B cell (primary cell): ENCODE data around the gene NLRC5. TPM values are rescaled to one million over a fixed set of nuclear protein-coding genes. Genes with fewer than 3 reads are reported as not detected.

Experiments used
- ATAC-seq: fragments of 200-7000 bp; cut with Tn5 transposase; one replicate; pipeline ENCODE4 v1.10.0; 2021; ENCODE audit warnings: low read depth, mild to moderate bottlenecking, moderate number of reproducible peaks, moderate library complexity
- CTCF ChIA-PET: fragments of 350-600 bp; sonication (Branson Sonifier 250); formaldehyde crosslinking; loops from one replicate; lab custom pipeline; 2021; ENCODE audit warnings: antibody characterized with exemption, inconsistent platforms; lab: Charles Lee
- POLR2A ChIA-PET: fragments of 350-600 bp; sonication (Branson Sonifier 250); formaldehyde crosslinking; loops from one replicate; lab custom pipeline; 2021; ENCODE audit warnings: antibody characterized with exemption; lab: Charles Lee
- DNase-seq: peaks from one replicate; pipeline ENCODE4 v3.0.0; 2013
- H2AFZ ChIP-seq: 2 replicates; pipeline ENCODE4 v1.6.1; 2012; ENCODE audit warnings: mild to moderate bottlenecking, low read depth, low read length; ENCODE audit not compliant: insufficient read depth, poor library complexity, severe bottlenecking
- H3K27ac ChIP-seq, 2 donors: 1 replicate in 1 of 2; 2 replicates in 1 of 2; pipeline ENCODE4 v1.5.1; 2012 to 2013; ENCODE audit warnings: low read length in 2 of 2, mild to moderate bottlenecking in 2 of 2, moderate library complexity in 1 of 2
- H3K27me3 ChIP-seq, 4 experiments: fragments of 200-600 bp in 1 of 4; sonication (generic) in 1 of 4; replicated peaks in 1 of 4; 1 replicate in 2 of 4; 2 replicates in 2 of 4; pipeline versions ENCODE4 v1.6.1 to v1.7.0; 2013 to 2016; ENCODE audit warnings: low read length in 3 of 4, mild to moderate bottlenecking in 2 of 4, mixed read lengths in 1 of 4, moderate library complexity in 1 of 4; ENCODE audit not compliant: insufficient read depth in 4 of 4, control insufficient read depth in 3 of 4; ENCODE audit errors: control extremely low read depth in 1 of 4
- H3K36me3 ChIP-seq, 2 experiments: replicated peaks in 1 of 2; 1 replicate in 1 of 2; 2 replicates in 1 of 2; pipeline versions ENCODE4 v1.6.1 to v1.7.1; 2013; ENCODE audit warnings: low read length in 1 of 2; ENCODE audit not compliant: insufficient read depth in 2 of 2, control insufficient read depth in 1 of 2; ENCODE audit errors: control extremely low read depth in 1 of 2, extremely low read depth in 1 of 2
- H3K4me1 ChIP-seq, 2 donors: fragments of 200-600 bp in 1 of 2; sonication (generic) in 1 of 2; 1 replicate in 1 of 2; 2 replicates in 1 of 2; pipeline versions ENCODE4 v1.5.1 to v1.6.1; 2013 to 2017; ENCODE audit warnings: low read length in 2 of 2; ENCODE audit not compliant: control insufficient read depth in 2 of 2, insufficient read depth in 2 of 2
- H3K4me2 ChIP-seq: replicated peaks from 2 replicates; pipeline ENCODE3; 2012; ENCODE audit warnings: mild to moderate bottlenecking, low read depth, low read length; ENCODE audit not compliant: poor library complexity, severe bottlenecking
- H3K4me3 ChIP-seq, 5 experiments: fragments of 200-600 bp in 1 of 5; sonication (generic) in 1 of 5; 1 replicate in 3 of 5; 2 replicates in 2 of 5; pipeline versions ENCODE4 v1.5.1 to v1.7.0; 2011 to 2016; ENCODE audit warnings: low read length in 4 of 5, mild to moderate bottlenecking in 4 of 5, low read depth in 2 of 5, control low read depth in 1 of 5, moderate library complexity in 1 of 5; ENCODE audit not compliant: insufficient read depth in 1 of 5; ENCODE audit errors: control extremely low read depth in 1 of 5, extremely low read depth in 1 of 5
- H3K79me2 ChIP-seq: fragments of 200-600 bp; sonication (generic); one replicate; pipeline ENCODE4 v1.6.0; 2016; ENCODE audit warnings: low read length; ENCODE audit not compliant: control insufficient read depth, insufficient read depth
- H3K9ac ChIP-seq: fragments of 200-600 bp; sonication (generic); 2 replicates; pipeline ENCODE4 v1.6.1; 2017; ENCODE audit warnings: mild to moderate bottlenecking, low read length, moderate library complexity
- H3K9me3 ChIP-seq, 3 donors: one replicate each; pipeline versions ENCODE4 v1.6.1 to v1.7.1; 2013; ENCODE audit warnings: low read length in 2 of 3; ENCODE audit not compliant: control insufficient read depth in 2 of 3, insufficient read depth in 1 of 3; ENCODE audit errors: control extremely low read depth in 1 of 3
- H4K20me1 ChIP-seq: 2 replicates; pipeline ENCODE4 v1.6.0; 2012; ENCODE audit warnings: mild to moderate bottlenecking, low read length; ENCODE audit not compliant: insufficient read depth, control insufficient read depth, poor library complexity, severe bottlenecking
- H3K27ac Mint-ChIP-seq: one replicate; pipeline ENCODE4 v1.8.0; 2021; ENCODE audit warnings: mixed read lengths
- H3K27me3 Mint-ChIP-seq: one replicate; pipeline ENCODE4 v1.8.0; 2021; ENCODE audit warnings: mixed read lengths
- H3K4me1 Mint-ChIP-seq: one replicate; pipeline ENCODE4 v1.8.0; 2021; ENCODE audit warnings: mixed read lengths
- H3K4me3 Mint-ChIP-seq: one replicate; pipeline ENCODE4 v1.8.0; 2021; ENCODE audit warnings: mixed read lengths
- H3K9me3 Mint-ChIP-seq: one replicate; pipeline ENCODE4 v1.8.0; 2022; ENCODE audit warnings: mixed read lengths; ENCODE audit not compliant: insufficient read depth
- EZH2 ChIP-seq: IDR thresholded peaks from 2 replicates; pipeline ENCODE4 v1.6.1; 2012; ENCODE audit warnings: borderline replicate concordance, low read depth, mild to moderate bottlenecking, moderate library complexity, low read length; ENCODE audit not compliant: insufficient read depth, poor library complexity, severe bottlenecking
- WGBS: methylation state at CpG from one replicate; pipeline ENCODE4 v1.1.5; 2013; ENCODE audit warnings: missing lambda C conversion rate; ENCODE audit not compliant: insufficient coverage; 5-methylcytosine and 5-hydroxymethylcytosine counted together
- intact Hi-C: fragments of 100-400 bp; cut with micrococcal nuclease; formaldehyde crosslinking; loops from one replicate; pipeline ENCODE4 v1.10.0; 2022
- polyA plus RNA-seq: library from polyadenylated mRNA; depleted of rRNA; stranded (reverse); fragments of >200 nt; gene quantifications from 2 replicates; pipeline ENCODE4 v1.2.3, GENCODE V29; 2012
- total RNA-seq, 2 donors: library from RNA; stranded (reverse); fragments of 120-200 nt in 1 of 2; gene quantifications; 1 replicate in 1 of 2; 2 replicates in 1 of 2; pipeline versions ENCODE4 v1.2.3 to v1.2.4, GENCODE V29; 2013 to 2022
- TF ChIP-seq, protein P1 (sequence below): fragments of 200-600 bp; IDR thresholded peaks from one replicate; pipeline ENCODE4 v1.8.0; 2022; ENCODE audit warnings: antibody characterized with exemption, mild to moderate bottlenecking

NLRC5 gene
- total and polyA plus RNA-seq, 2 donors (not counting 1 experiment from before 2014, with no cell fraction given), result 349 to 510 TPM

DNA sequence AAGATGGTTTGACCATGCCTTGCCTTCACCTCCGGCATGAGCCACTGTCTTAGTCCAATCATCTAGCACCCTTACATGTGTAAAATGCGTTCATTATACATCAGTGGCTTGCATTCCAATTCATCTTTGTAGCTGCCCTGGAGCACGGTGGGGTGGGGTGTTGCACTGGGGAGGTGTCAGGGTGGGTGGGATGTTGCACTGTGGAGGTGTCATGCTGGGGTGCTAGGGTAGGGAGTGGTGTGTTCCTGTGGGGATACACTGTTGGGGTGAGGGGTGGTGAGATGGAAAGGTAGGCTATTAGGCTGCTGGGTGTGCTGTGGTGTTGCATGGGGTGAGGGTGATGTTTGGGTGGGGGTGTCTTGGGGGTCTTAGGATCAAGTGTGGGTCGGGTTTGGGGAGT is 47.0 kb downstream of the NLRC5 start:
- no peak overlapping the region for H3K9ac ChIP-seq
- no peak overlapping the region for H3K4me2 ChIP-seq
- no peak overlapping the region for H2AFZ ChIP-seq
- peaks cover 36 to 47% of the 10 kb centered on the region in 2 donors for H3K4me1 ChIP-seq
- DNase-seq (no peak), ATAC-seq (no peak)
- POLR2A ChIA-PET, result interaction anchor here (0.6 to 0.7 kb wide), 2 partner anchors 14 to 38 kb away, joined by 4 to 6 read pairs; no protein-coding TSS in a partner anchor
- Mint-ChIP-seq H3K9me3 (no peaks in the 10 kb centered on the region), H3K4me3 (no peak overlapping the region), H3K4me1 (peaks cover 47% of the 10 kb centered on the region), H3K27ac (peak overlapping the region; percentile 67), H3K27me3 (no peaks in the 10 kb centered on the region)
- no peak overlapping the region for H3K4me3 ChIP-seq
- H3K27me3 ChIP-seq, result no peaks in the 10 kb centered on the region
- peaks cover 11% of the 10 kb centered on the region for H3K79me2 ChIP-seq
- peaks cover 0 to 9% (median 0%) of the 10 kb centered on the region in 3 donors for H3K9me3 ChIP-seq
- TF ChIP-seq, protein P1, sequence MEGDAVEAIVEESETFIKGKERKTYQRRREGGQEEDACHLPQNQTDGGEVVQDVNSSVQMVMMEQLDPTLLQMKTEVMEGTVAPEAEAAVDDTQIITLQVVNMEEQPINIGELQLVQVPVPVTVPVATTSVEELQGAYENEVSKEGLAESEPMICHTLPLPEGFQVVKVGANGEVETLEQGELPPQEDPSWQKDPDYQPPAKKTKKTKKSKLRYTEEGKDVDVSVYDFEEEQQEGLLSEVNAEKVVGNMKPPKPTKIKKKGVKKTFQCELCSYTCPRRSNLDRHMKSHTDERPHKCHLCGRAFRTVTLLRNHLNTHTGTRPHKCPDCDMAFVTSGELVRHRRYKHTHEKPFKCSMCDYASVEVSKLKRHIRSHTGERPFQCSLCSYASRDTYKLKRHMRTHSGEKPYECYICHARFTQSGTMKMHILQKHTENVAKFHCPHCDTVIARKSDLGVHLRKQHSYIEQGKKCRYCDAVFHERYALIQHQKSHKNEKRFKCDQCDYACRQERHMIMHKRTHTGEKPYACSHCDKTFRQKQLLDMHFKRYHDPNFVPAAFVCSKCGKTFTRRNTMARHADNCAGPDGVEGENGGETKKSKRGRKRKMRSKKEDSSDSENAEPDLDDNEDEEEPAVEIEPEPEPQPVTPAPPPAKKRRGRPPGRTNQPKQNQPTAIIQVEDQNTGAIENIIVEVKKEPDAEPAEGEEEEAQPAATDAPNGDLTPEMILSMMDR, result no peak
- TF ChIP-seq EZH2, result no peak
- CTCF ChIA-PET, result interaction anchor here (7.4 kb wide), 1 partner anchor 72 kb away, joined by 105 read pairs; the partner anchor contains the start of gene CETP
- H4K20me1 ChIP-seq, result no peaks in the 10 kb centered on the region
- intact Hi-C loops, result no loop called here
- 95% methylated on average over 4 of the region's 4 CpGs for WGBS
- peaks cover 5 to 71% of the 10 kb centered on the region in 2 experiments for H3K36me3 ChIP-seq
- peak overlapping the region in 1 of 2 donors; percentile 86 for H3K27ac ChIP-seq

DNA sequence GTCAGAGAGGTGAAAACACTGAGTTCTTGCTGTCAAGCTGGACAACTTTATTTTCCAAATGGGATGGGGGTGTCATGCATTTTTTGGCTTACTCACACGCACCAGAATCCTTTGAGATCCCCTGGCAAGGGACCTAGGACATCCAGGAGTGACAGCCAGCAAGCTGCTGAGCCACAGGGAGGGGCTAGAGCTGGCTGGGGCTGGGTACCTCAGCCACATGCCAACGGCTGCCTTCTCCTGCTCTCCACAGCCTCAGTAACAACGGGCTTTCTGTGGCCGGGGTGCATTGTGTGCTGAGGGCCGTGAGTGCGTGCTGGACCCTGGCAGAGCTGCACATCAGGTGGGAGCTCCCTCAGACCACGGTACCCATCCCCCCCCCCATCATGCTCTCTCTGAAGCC is 47.6 kb downstream of the NLRC5 start:
- POLR2A ChIA-PET, result interaction anchor here (0.6 kb wide), 2 partner anchors 9 to 39 kb away, joined by 3 to 6 read pairs; no protein-coding TSS in a partner anchor
- no peak for DNase-seq
- intact Hi-C loops, result no loop called here
- no peak overlapping the region for H3K4me3 Mint-ChIP-seq
- Histone ChIP-seq H3K4me2 (no peak overlapping the region), H3K27ac (peak overlapping the region in 1 of 2 donors; percentile 86), H3K4me1 (peaks cover 43 to 53% of the 10 kb centered on the region in 2 donors), H3K79me2 (peaks cover 9% of the 10 kb centered on the region), H3K36me3 (peaks cover 1 to 65% of the 10 kb centered on the region in 2 experiments), H2AFZ (no peak overlapping the region), H3K9ac (no peak overlapping the region), H3K9me3 (peaks cover 0 to 11% (median 0%) of the 10 kb centered on the region in 3 donors), H3K4me3 (no peak overlapping the region), H3K27me3 (no peaks in the 10 kb centered on the region), H4K20me1 (no peaks in the 10 kb centered on the region)
- 90% methylated on average over 7 of the region's 7 CpGs for WGBS
- CTCF ChIA-PET, result interaction anchor here (7.4 kb wide), 1 partner anchor 73 kb away, joined by 105 read pairs; the partner anchor contains the start of gene CETP
- ATAC-seq, result no peak
- TF ChIP-seq, protein P1, result no peak
- TF ChIP-seq EZH2, result no peak
- H3K4me1 Mint-ChIP-seq, result peaks cover 53% of the 10 kb centered on the region
- H3K9me3 Mint-ChIP-seq, result no peaks in the 10 kb centered on the region
- peak overlapping the region; percentile 67 for H3K27ac Mint-ChIP-seq
- H3K27me3 Mint-ChIP-seq, result no peaks in the 10 kb centered on the region
